Adipocyte (in vitro differentiated cells): ENCODE data around the gene RAD18.

ENCODE experiments used
- DNase-seq: peaks from one replicate; pipeline ENCODE4 v3.0.0-alpha.2; 2015; ENCODE audit warnings: low read depth
- H3K27me3 ChIP-seq: replicated peaks from 2 replicates; pipeline ENCODE4 v1.7.0; 2013; ENCODE audit warnings: mild to moderate bottlenecking, low read length, moderate library complexity; ENCODE audit not compliant: control insufficient read depth, insufficient read depth
- H3K36me3 ChIP-seq: 2 replicates; pipeline ENCODE4 v1.7.0; 2013; ENCODE audit warnings: low read length, mild to moderate bottlenecking, moderate library complexity; ENCODE audit not compliant: control insufficient read depth, insufficient read depth, severe bottlenecking
- H3K4me1 ChIP-seq: 2 replicates; pipeline ENCODE4 v1.7.0; 2013; ENCODE audit warnings: mild to moderate bottlenecking, low read length, moderate library complexity; ENCODE audit not compliant: control insufficient read depth, insufficient read depth
- H3K4me3 ChIP-seq: 2 replicates; pipeline ENCODE4 v1.7.0; 2013; ENCODE audit warnings: mild to moderate bottlenecking, low read length, moderate library complexity
- H3K9ac ChIP-seq: 2 replicates; pipeline ENCODE4 v1.7.0; 2013; ENCODE audit warnings: mild to moderate bottlenecking, low read length, moderate library complexity
- H3K9me3 ChIP-seq: 2 replicates; pipeline ENCODE4 v1.7.0; 2013; ENCODE audit warnings: mild to moderate bottlenecking, low read length, moderate library complexity; ENCODE audit not compliant: control insufficient read depth

RAD18 gene

DNA sequence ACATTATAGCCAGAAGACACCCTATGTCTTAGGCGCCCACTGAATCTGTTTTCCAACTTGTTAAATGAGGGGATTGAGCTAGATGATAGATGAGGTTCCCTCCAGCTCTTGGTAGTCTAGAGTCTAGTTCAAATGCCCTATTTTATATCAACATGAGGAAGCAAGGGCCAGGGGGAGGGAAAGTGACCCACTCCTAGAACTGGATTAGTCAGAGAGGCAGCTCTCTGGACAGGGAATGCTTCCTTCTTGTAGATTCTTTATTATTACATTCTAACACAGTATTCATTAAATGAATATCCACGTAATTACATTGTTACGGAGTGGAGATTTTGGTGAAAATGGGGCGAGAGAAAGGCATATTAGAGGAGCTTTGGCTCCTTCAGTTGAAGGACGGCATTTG, 89.5 kb downstream of the RAD18 start:
- no peaks in the 10 kb centered on the region for H3K27me3 ChIP-seq
- H3K36me3 ChIP-seq: no peaks in the 10 kb centered on the region
- no peak for DNase-seq
- no peak overlapping the region for H3K4me3 ChIP-seq
- no peak overlapping the region for H3K9ac ChIP-seq
- peaks cover 35% of the 10 kb centered on the region for H3K4me1 ChIP-seq
- H3K9me3 ChIP-seq: no peaks in the 10 kb centered on the region

DNA sequence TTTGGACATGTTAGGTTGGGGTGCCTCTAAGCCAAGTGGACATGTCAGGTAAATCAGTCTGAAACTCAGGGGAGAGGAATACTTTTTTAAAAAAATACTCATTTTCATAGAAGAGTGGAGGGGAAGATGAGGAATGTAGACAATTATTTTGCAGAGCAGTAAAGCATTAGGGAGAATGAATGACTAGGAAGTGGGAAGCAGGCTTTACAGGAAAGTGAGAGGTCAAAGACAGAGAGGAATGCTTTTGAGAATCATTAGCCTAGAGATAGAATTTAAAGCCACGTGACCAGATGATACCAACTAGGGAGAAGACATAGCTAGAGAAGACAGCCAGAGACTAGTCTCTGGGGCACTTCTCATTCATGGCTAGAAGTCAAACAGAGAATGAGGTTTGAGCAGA, 91.0 kb downstream of the RAD18 start:
- Histone ChIP-seq H3K36me3 (no peaks in the 10 kb centered on the region), H3K27me3 (no peaks in the 10 kb centered on the region), H3K9ac (no peak overlapping the region), H3K4me3 (no peak overlapping the region), H3K9me3 (no peaks in the 10 kb centered on the region), H3K4me1 (peaks cover 35% of the 10 kb centered on the region)
- DNase-seq: no peak

DNA sequence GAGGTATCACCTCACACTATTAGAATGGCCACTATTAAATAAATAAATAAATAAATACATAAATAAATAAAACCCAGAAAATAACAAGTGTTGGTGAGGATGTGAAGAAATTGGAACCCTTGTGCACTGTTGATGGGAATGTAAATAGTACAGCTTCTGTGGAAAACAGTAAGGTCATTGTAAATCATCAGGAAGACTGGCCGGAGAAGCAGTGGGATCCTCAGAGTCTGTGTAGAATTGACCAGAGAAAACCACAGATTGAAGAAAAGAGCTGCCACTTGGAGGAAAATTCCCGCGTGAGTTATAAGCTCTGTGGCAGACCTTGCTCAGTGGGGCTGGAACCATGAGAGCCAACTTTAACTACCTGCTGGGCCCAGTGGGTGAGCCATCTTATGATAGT, 92.0 kb downstream of the RAD18 start:
- H3K27me3 ChIP-seq: no peaks in the 10 kb centered on the region

DNA sequence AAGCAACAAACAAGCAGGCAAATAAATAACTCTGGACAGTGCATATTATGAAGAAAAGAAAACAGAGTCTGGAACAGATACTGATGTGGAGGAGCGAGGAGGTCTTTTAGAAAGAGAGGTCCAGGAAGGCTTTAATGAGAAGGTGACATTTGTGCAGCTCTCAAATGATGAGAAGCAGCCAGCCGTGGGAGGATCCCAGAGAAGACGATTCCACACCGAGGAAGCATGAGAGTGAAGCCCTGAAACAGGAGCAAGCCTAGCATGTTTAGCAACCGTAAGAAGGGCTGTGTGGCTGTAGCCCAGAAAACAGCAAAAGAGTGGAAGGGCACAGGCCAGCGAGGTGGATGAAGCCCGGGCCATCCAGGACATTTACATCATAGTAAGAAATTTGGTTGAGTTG, 93.1 kb downstream of the RAD18 start:
- Histone ChIP-seq H3K4me3 (no peak overlapping the region), H3K9me3 (no peaks in the 10 kb centered on the region), H3K4me1 (peaks cover 23% of the 10 kb centered on the region), H3K36me3 (no peaks in the 10 kb centered on the region), H3K9ac (no peak overlapping the region), H3K27me3 (no peaks in the 10 kb centered on the region)
- DNase-seq: no peak

More for the DNA sequence above, 92.0 kb downstream of the RAD18 start:
- Histone ChIP-seq H3K36me3 (no peaks in the 10 kb centered on the region), H3K9me3 (no peaks in the 10 kb centered on the region), H3K4me1 (peaks cover 35% of the 10 kb centered on the region), H3K4me3 (no peak overlapping the region), H3K9ac (no peak overlapping the region)
- no peak for DNase-seq

DNA sequence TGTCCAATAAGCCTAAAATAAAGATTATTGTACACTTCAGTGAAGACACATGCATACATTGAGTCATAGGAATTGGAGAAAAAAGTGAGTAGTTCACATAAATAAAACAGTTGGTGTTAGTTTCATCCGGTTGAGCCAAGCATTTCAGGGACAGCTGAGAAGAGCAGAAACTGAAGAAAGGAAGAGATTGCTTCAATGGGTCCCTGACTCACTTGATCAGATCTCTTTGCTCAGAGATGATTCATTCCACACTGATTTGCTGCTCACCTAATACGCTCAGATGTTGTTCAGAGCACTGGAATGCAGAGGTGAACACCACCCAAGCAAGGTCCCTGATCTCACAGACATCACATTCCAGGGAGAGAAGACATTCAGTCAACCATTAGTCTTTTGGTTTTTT, 93.7 kb downstream of the RAD18 start:
- no peaks in the 10 kb centered on the region for H3K36me3 ChIP-seq
- H3K9me3 ChIP-seq: no peaks in the 10 kb centered on the region
- no peak overlapping the region for H3K9ac ChIP-seq
- DNase-seq: peak; percentile 82
- no peak overlapping the region for H3K4me3 ChIP-seq
- H3K4me1 ChIP-seq: peaks cover 19% of the 10 kb centered on the region
- H3K27me3 ChIP-seq: no peaks in the 10 kb centered on the region

DNA sequence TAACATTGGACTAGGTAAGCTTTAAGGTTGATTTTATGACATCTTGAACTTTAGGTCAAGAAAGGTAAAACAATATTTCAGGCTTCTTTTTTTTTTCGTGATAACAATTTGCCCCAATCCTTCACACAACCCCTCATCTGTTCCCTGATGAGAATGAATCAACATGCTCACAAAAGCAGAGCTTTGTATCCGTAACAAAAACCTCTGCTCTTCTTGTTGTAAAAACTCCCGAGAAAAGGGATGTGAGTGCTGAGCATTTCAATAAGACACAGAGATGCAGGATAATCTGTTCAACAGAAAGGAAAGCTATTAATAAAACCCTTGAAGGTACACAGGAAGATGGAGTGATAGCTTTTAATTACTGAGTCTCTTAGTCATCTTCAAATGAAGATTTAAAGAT, 94.3 kb downstream of the RAD18 start:
- DNase-seq: no peak
- H3K4me3 ChIP-seq: no peak overlapping the region

DNA sequence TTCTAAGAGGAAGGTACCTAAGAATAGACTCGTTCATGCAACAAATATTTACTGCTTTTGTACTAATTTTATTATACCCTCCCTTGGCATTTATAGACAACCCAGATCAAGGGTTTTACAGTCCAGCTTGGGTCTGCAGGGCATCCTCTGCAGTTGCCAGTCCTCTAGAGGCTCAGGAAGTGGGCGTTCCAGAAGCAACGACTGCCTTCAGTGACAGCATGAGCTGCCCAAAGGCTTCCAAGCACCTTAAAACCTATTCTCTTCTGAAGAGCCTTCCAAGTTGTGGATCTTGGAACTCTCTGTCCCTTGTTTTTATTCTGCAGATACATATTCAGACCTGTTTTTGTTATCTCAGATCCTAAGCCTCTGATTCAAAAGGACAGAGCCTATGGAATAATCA, 95.6 kb downstream of the RAD18 start:
- Histone ChIP-seq H3K9ac (no peak overlapping the region), H3K4me3 (no peak overlapping the region), H3K9me3 (no peaks in the 10 kb centered on the region), H3K4me1 (peaks cover 7% of the 10 kb centered on the region), H3K36me3 (no peaks in the 10 kb centered on the region), H3K27me3 (no peaks in the 10 kb centered on the region)
- DNase-seq: no peak

More for the DNA sequence above, 94.3 kb downstream of the RAD18 start:
- Histone ChIP-seq H3K4me1 (peaks cover 13% of the 10 kb centered on the region), H3K9me3 (no peaks in the 10 kb centered on the region), H3K36me3 (no peaks in the 10 kb centered on the region), H3K27me3 (no peaks in the 10 kb centered on the region), H3K9ac (peak overlapping the region; percentile 36)

DNA sequence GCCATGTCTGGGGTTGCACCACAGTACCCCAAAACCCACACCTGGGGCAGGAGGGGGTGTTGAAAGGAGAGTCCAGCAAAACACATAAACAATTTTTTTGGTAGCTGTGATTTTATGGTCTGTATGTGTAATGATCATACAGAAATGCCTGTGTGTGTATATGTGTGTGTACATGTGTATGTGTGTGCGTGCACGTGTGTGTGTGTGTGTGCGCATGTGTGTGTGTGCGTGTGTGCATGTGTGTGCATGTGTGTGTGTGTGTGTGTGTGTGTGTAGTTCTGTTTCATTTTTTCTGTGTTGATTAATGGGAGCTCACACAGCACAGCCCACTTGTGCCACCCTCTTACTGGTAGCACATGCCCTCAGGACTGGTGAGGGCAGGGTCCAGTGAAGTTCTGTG, 97.6 kb downstream of the RAD18 start:
- no peaks in the 10 kb centered on the region for H3K36me3 ChIP-seq
- H3K27me3 ChIP-seq: no peaks in the 10 kb centered on the region
- H3K9ac ChIP-seq: no peak overlapping the region
- H3K4me1 ChIP-seq: peaks cover 7% of the 10 kb centered on the region
- no peaks in the 10 kb centered on the region for H3K9me3 ChIP-seq
- no peak for DNase-seq
- H3K4me3 ChIP-seq: no peak overlapping the region

DNA sequence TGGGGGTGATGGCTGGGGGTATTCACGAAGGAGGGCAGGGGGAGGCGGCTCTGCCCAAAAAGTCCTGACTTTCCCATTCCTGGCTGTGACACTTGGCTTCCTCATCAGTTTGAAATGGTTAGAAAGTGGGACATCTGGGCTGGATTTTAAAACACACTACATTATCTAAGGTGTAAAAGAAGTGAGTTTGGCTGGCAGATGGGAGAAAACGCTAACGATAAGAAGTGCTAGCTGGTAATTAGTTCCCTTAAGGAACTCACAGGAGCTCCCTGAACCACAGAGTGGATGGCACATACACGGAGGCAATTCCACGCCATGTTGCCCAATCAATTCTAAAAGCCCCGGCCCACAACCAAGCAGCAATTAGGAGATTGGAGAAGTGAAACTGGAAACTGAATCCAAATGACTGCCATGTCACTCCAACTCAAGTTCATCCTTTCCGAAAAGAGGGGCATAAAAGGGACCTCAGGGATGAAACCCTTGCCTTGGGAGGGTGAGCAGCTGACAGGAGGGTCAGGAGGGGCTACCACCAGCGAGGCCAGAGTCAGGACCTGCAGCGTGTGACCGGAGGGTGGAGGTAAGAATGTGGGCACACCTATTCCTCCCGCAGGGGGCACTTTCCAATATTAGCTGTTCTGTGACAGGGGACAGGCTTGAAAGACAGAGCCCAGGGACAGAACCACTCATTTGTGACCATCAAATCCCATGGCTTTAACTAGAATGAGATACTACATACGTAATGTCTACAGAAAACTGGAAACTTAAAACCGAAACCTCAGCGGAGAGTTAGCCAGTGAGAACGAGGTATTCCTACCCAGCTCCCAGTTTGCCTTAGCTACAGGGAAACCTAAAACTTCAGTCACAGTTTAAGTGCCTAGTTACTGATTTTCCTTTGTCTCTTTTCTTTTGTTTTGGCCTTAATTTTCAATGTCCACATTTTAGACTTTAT, 98.6 kb downstream of the RAD18 start:
- DNase-seq: no peak
- Histone ChIP-seq H3K9ac (no peak overlapping the region), H3K4me3 (no peak overlapping the region), H3K9me3 (no peaks in the 10 kb centered on the region), H3K27me3 (no peaks in the 10 kb centered on the region), H3K4me1 (peaks cover 7% of the 10 kb centered on the region), H3K36me3 (no peaks in the 10 kb centered on the region)

DNA sequence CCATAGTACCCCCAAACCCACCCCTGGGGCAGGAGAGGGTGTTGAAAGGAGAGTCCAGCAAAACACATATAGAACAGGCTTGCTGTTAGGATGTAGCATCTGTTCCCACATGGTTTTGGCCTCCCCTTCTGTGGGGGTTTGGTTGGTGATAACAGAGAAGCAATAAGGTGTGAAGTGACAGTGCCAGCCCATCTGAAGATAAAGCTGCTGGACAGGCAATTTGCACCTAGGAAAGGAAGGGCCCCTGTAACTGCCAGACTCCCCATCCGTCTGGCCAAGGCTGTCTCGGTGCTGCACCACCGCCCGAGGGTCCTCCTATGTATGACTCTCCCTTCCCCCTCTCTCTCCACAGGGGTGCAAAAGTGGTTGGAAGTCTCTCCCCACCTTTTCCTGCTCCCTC, 99.4 kb downstream of the RAD18 start:
- Histone ChIP-seq H3K9me3 (no peaks in the 10 kb centered on the region), H3K9ac (no peak overlapping the region), H3K27me3 (no peaks in the 10 kb centered on the region), H3K36me3 (no peaks in the 10 kb centered on the region), H3K4me3 (no peak overlapping the region), H3K4me1 (peaks cover under 1% of the 10 kb centered on the region)
- no peak for DNase-seq

DNA sequence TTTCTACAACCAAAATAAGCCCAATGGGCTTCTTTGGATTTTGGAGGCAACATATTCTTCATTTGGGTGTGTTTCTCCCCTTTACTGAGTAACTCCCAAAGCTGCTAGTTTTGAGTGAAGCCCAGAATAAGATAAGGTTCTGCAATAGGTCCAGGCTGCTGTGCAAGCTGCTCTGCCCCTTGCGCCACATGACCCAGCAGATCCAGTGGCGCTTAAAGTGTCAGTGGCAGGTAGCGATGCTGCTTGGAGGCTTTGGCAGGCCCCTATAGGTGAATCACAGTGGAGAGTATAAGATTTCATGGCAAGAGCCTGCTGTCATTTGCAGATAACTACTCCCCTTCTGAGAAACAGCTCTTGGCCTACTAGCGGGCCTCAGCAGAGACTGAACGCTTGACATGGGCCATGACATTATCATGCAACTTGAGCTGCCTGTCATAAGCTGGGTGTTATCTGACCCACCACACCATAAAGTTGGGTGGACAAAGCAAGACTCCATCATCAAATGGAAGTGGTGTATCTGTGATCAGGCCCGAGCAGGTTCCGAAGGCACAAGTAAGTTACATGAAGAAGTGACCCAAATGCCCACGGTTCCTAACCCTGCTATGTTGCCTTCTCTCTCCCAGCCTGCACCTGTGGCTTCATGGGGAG, 105.4 kb downstream of the RAD18 start:
- no peaks in the 10 kb centered on the region for H3K36me3 ChIP-seq
- H3K27me3 ChIP-seq: no peaks in the 10 kb centered on the region
- no peak overlapping the region for H3K9ac ChIP-seq
- H3K4me1 ChIP-seq: peaks cover 10% of the 10 kb centered on the region
- no peak overlapping the region for H3K4me3 ChIP-seq
- H3K9me3 ChIP-seq: no peaks in the 10 kb centered on the region
- no peak for DNase-seq
